HepG2 (cell line): ENCODE data around the gene NPSR1. TPM values are rescaled to one million over a fixed set of nuclear protein-coding genes. Genes with fewer than 3 reads are reported as not detected.
A peak's percentile ranks its signal among the peaks of the same experiment; 100 is the strongest.

Source experiments
- ATAC-seq: fragments of 200-7000 bp; cut with Tn5 transposase; 3 replicates; pipeline ENCODE4 v1.9.1; 2020; ENCODE audit warnings: mild to moderate bottlenecking, moderate library complexity
- BruUV-seq: library from RNA; stranded (reverse); fragments of 400-500 nt; replicated peaks from 2 replicates; lab custom pipeline; 2021; lab: Mats Ljungman, UMichigan
- CTCF ChIA-PET: fragments of 300-600 bp; formaldehyde crosslinking; extraction: SDS; loops from one replicate; lab custom pipeline; 2021; ENCODE audit warnings: low total read pairs, inconsistent platforms, low intra/inter-chr PET ratio; lab: Yijun Ruan, JAX
- POLR2A ChIA-PET: fragments of 350-600 bp; sonication (Branson Sonifier 250); formaldehyde crosslinking; loops from one replicate; lab custom pipeline; 2020; ENCODE audit warnings: antibody characterized with exemption, inconsistent platforms; lab: Yijun Ruan, JAX
- DNase-seq: peaks from one replicate; pipeline ENCODE4 v3.0.0-alpha.2; 2015; ENCODE audit warnings: low spot score
- FAIRE-seq: peaks from 3 replicates; lab custom pipeline; 2011; peaks lifted over from hg19 to GRCh38; lab: Jason Lieb, UNC
- H2AFZ ChIP-seq: one replicate; pipeline ENCODE4 v1.6.1; 2011; ENCODE audit warnings: low read length, inconsistent platforms
- H3K27ac ChIP-seq: fragments of 300-600 bp; 3 replicates; pipeline ENCODE4 v1.8.0; 2011; ENCODE audit warnings: mixed run types, mild to moderate bottlenecking, mixed read lengths, low read length, inconsistent platforms; ENCODE audit not compliant: insufficient read depth; ENCODE audit errors: extremely low read length
- H3K27me3 ChIP-seq, 2 experiments: fragments of 200-600 bp in 1 of 2; 2 replicates in 1 of 2; 3 replicates in 1 of 2; pipeline versions ENCODE4 v1.6.0 to v1.8.0; 2011; ENCODE audit warnings: low read length in 2 of 2, mild to moderate bottlenecking in 2 of 2, moderate library complexity in 2 of 2, inconsistent platforms in 1 of 2; ENCODE audit not compliant: insufficient read depth in 2 of 2, control insufficient read depth in 1 of 2
- H3K36me3 ChIP-seq, 2 experiments: fragments of 200-600 bp in 1 of 2; replicated peaks in 1 of 2; 2 replicates in 1 of 2; 3 replicates in 1 of 2; pipeline versions ENCODE4 v1.5.1 to v1.8.0; 2011; ENCODE audit warnings: low read length in 2 of 2, inconsistent platforms in 1 of 2; ENCODE audit not compliant: insufficient read depth in 2 of 2, control insufficient read depth in 1 of 2
- H3K4me1 ChIP-seq: 2 replicates; pipeline ENCODE4 v1.5.1; 2012; ENCODE audit warnings: low read length, inconsistent platforms; ENCODE audit not compliant: insufficient read depth
- H3K4me2 ChIP-seq: 2 replicates; pipeline ENCODE4 v1.6.0; 2011; ENCODE audit warnings: low read depth, low read length, inconsistent platforms
- H3K4me3 ChIP-seq, 3 experiments: fragments of 200-600 bp in 1 of 3; sonication (generic), shearing (Covaris generic) in 1 of 3; replicated peaks in 1 of 3; 2 replicates each; pipeline ENCODE4 v1.5.1; 2011 to 2016; ENCODE audit warnings: low read length in 3 of 3, inconsistent platforms in 2 of 3, low read depth in 2 of 3, mild to moderate bottlenecking in 2 of 3, control low read depth in 1 of 3, mixed read lengths in 1 of 3; ENCODE audit not compliant: insufficient read depth in 1 of 3
- H3K79me2 ChIP-seq: one replicate; pipeline ENCODE4 v1.6.1; 2011; ENCODE audit warnings: low read length, inconsistent platforms; ENCODE audit not compliant: insufficient read depth
- H3K9ac ChIP-seq: 2 replicates; pipeline ENCODE4 v1.6.0; 2011; ENCODE audit warnings: mild to moderate bottlenecking, low read depth, low read length, inconsistent platforms; ENCODE audit not compliant: insufficient read depth
- H3K9me3 ChIP-seq: 2 replicates; pipeline ENCODE4 v1.5.1; 2012; ENCODE audit warnings: mild to moderate bottlenecking, low read length
- H4K20me1 ChIP-seq: 2 replicates; pipeline ENCODE4 v1.6.0; 2011; ENCODE audit warnings: inconsistent platforms, mild to moderate bottlenecking, low read length, moderate library complexity; ENCODE audit not compliant: insufficient read depth
- AHR ChIP-seq: IDR thresholded peaks from 2 replicates; pipeline ENCODE4 v1.6.1; 2018; ENCODE audit warnings: missing genetic modification reagents, missing compliant biosample characterization
- ARID4A ChIP-seq: sonication (generic); formaldehyde crosslinking; IDR thresholded peaks from 2 replicates; pipeline ENCODE4 v1.5.0; 2020; ENCODE audit warnings: mild to moderate bottlenecking, missing genetic modification reagents, borderline replicate concordance
- FOXP4 ChIP-seq: sonication (generic); formaldehyde crosslinking; IDR thresholded peaks from 2 replicates; pipeline ENCODE4 v1.4.0; 2020; ENCODE audit warnings: missing genetic modification reagents
- NFYB ChIP-seq: sonication (generic); formaldehyde crosslinking; IDR thresholded peaks from 2 replicates; pipeline ENCODE4 v1.4.0; 2020; ENCODE audit warnings: missing genetic modification reagents
- PRMT3 ChIP-seq: sonication (generic); formaldehyde crosslinking; IDR thresholded peaks from 2 replicates; pipeline ENCODE4 v1.8.1; 2022; ENCODE audit warnings: low read depth, mild to moderate bottlenecking, moderate library complexity, missing genetic modification reagents, borderline replicate concordance
- XRCC5 ChIP-seq: fragments of 200-400 bp; formaldehyde crosslinking; optimal IDR thresholded peaks from 2 replicates; pipeline ENCODE3; 2017; ENCODE audit warnings: mild to moderate bottlenecking, low read length
- YY1 ChIP-seq: IDR thresholded peaks from 2 replicates; pipeline ENCODE4 v1.6.1; 2011; ENCODE audit warnings: low read length, low read depth, moderate library complexity, mild to moderate bottlenecking; ENCODE audit not compliant: insufficient read depth, insufficient replicate concordance
- ZNF124 ChIP-seq: sonication (generic); formaldehyde crosslinking; IDR thresholded peaks from 2 replicates; pipeline ENCODE4 v1.4.0; 2020; ENCODE audit warnings: missing genetic modification reagents
- WGBS: methylation state at CpG from one replicate; pipeline ENCODE4 v1.1.6; 2017; ENCODE audit warnings: low lambda C conversion rate; 5-methylcytosine and 5-hydroxymethylcytosine counted together
- in situ Hi-C: cut with HindIII; loops from 2 replicates; pipeline ENCODE4 v1.10.0; 2017; ENCODE audit warnings: low pct_unique_long_range_greater_than_20kb; ENCODE audit not compliant: extremely low pct_ligation_motif_present
- intact Hi-C: fragments of 100-400 bp; cut with micrococcal nuclease; formaldehyde crosslinking; loops from one replicate; pipeline ENCODE4 v1.10.0; 2022; ENCODE audit not compliant: unreplicated experiment
- polyA plus RNA-seq, 8 experiments: library from polyadenylated mRNA; depleted of rRNA in 3 of 8; stranded (reverse) in 7 of 8; unstranded in 1 of 8; fragments of >200 nt; fragmentation: Illumina TruSeq in 4 of 8; extraction: Trizol in 4 of 8; gene quantifications; 2 replicates each; pipeline versions ENCODE4 v1.2.1 to v1.2.3, GENCODE V29; 2011 to 2016; ENCODE audit warnings: low read depth in 4 of 8, missing spikeins in 1 of 8, mixed read lengths in 1 of 8; ENCODE audit not compliant: insufficient read depth in 1 of 8
- total RNA-seq, 5 experiments: library from RNA; depleted of rRNA; stranded (reverse); fragments of >200 nt; fragmentation: Illumina TruSeq; extraction: Trizol; gene quantifications; 2 replicates each; pipeline ENCODE4 v1.2.3, GENCODE V29; 2016; ENCODE audit warnings: low read depth in 1 of 5

NPSR1 gene
- total and polyA plus RNA-seq, 2 of the 13 experiments (the other 11 are each of a cell fraction or from before 2014, with no cell fraction given) = not detected

GRCh38 chr7:34759477-34760125 lies 101.6 kb downstream of the NPSR1 start (continued):
- TF ChIP-seq YY1 (peak; percentile 32), XRCC5 (no peak)

- H3K9ac ChIP-seq = no peak overlapping the region
- CTCF ChIA-PET = interaction anchor here (1.2 kb wide), 1 partner anchor 17 kb away, joined by 3 read pairs; no protein-coding TSS in a partner anchor
- no peaks in the 10 kb centered on the region for H3K36me3 ChIP-seq
- H3K79me2 ChIP-seq = peaks cover 26% of the 10 kb centered on the region
- in situ Hi-C loops = no loop called here
- ATAC-seq = no peak
- no peak for FAIRE-seq
- H4K20me1 ChIP-seq = no peaks in the 10 kb centered on the region
- H3K9me3 ChIP-seq = no peaks in the 10 kb centered on the region
- H3K4me1 ChIP-seq = peaks cover 21% of the 10 kb centered on the region
- no peak for TF ChIP-seq PRMT3
- TF ChIP-seq, all 625 proteins: peak for 0
- Histone ChIP-seq H2AFZ (peak overlapping the region; percentile 7), H3K27me3 (no peaks in the 10 kb centered on the region), H3K4me3 (no peak overlapping the region), H3K4me2 (no peak overlapping the region), H3K27ac (no peak overlapping the region)
- WGBS = 48% methylated on average over 2 of the region's 2 CpGs
- intact Hi-C loops = no loop called here
- POLR2A ChIA-PET = no interaction called here
- BruUV-seq = no TSS peak
- no peak for DNase-seq
These were observed 102.3 kb downstream of the NPSR1 start for GRCh38 chr7:34760271-34760670.

GRCh38 chr7:34761206-34761605 lies 103.2 kb downstream of the NPSR1 start:
- intact Hi-C loops = no loop called here
- Histone ChIP-seq H3K27ac (no peak overlapping the region), H4K20me1 (no peaks in the 10 kb centered on the region), H3K36me3 (no peaks in the 10 kb centered on the region), H3K79me2 (peaks cover 16% of the 10 kb centered on the region), H3K4me1 (peaks cover 17% of the 10 kb centered on the region), H2AFZ (no peak overlapping the region), H3K27me3 (no peaks in the 10 kb centered on the region), H3K9me3 (no peaks in the 10 kb centered on the region), H3K9ac (no peak overlapping the region), H3K4me2 (no peak overlapping the region), H3K4me3 (no peak overlapping the region)
- BruUV-seq = no TSS peak
- ChIA-PET POLR2A (no interaction called here), CTCF (no interaction called here)
- in situ Hi-C loops = no loop called here
- WGBS = 11% methylated on average over 1 of the region's 1 CpG
- no peak for DNase-seq
- no peak for ATAC-seq
- no peak for FAIRE-seq
- TF ChIP-seq NFYB (CRISPR knock-in tag) (no peak), FOXP4 (CRISPR knock-in tag) (no peak), PRMT3 (no peak), ZNF124 (CRISPR knock-in tag) (no peak), ARID4A (CRISPR knock-in tag) (no peak), AHR (CRISPR knock-in tag) (no peak)
